Activated CD4-positive, alpha-beta T cell treated with anti-CD3 and anti-CD28 coated beads, Interleukin-2, amount 50 U/mL, for 16 hours (primary cell): ENCODE data around the gene PROM1.

Experiments
- DNase-seq: peaks from one replicate; pipeline ENCODE4 v3.0.0-alpha.2; 2020

Gene PROM1

GRCh38 chr4:16023776-16024408, 59.9 kb downstream of the PROM1 start:
- peak; percentile 50 for DNase-seq

GRCh38 chr4:16021804-16022560, 61.8 kb downstream of the PROM1 start:
- DNase-seq, result no peak

- DNase-seq, result no peak
Measured at GRCh38 chr4:16019649-16020048, 64.2 kb downstream of the PROM1 start.

DNA sequence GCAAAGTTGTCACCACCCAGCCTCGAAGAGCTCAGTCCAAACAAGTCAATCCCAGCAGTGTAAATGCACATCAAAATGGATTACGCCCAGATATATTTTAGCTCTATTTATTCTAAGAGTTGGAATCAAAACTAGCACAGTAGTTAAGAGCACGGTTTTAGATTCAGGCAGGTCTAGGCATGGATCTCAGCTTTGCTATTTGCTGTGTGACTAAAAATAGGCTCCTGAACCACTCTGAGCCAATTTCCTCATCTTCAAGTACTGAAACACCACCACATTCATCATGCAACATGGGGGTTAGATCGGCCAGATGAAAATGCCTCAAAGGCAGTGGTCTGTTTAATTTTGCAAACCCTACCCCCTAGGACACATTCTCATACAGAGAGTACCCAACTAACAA, 65.0 kb downstream of the PROM1 start:
- no peak for DNase-seq

GRCh38 chr4:16018061-16018676, 65.7 kb downstream of the PROM1 start:
- no peak for DNase-seq

DNA sequence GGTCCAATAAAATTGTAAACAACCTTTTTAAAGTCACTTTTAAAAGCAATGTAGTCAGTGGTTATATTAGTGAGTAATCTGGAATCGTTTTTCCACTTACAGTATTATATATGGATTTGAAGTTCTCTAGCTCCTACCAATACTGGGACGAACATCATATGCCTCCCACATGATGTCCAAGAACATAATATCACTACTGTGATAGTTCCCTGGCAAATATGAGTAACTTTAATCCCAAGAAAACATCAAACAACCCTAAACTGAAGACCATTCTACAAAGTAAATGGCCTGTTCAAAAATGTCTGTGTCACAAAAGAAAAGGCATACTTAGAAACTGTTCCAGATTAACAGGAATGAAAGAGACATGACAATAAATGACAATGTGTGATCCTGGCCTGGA, 67.3 kb downstream of the PROM1 start:
- DNase-seq, result no peak

GRCh38 chr4:16011173-16011572, 72.7 kb downstream of the PROM1 start:
- no peak for DNase-seq

DNA sequence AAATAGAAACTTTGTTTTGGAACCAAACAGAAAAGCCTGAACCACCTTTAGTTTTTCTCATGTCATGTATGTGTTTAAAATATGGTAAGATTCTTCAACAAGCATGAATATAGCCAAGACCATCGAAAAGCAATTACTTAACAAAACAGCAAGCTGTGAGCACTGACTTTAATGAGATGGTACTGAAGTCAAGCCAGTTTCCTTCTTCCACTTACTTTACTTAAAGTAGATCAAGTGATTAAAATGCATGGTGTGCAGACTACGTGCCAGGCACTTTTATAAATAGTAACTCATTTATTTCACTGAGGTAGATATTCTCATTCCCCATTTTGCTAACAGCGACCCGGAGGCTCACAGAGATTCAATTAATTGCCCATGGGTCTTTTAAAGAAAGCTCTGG, 74.7 kb downstream of the PROM1 start:
- no peak for DNase-seq

DNA sequence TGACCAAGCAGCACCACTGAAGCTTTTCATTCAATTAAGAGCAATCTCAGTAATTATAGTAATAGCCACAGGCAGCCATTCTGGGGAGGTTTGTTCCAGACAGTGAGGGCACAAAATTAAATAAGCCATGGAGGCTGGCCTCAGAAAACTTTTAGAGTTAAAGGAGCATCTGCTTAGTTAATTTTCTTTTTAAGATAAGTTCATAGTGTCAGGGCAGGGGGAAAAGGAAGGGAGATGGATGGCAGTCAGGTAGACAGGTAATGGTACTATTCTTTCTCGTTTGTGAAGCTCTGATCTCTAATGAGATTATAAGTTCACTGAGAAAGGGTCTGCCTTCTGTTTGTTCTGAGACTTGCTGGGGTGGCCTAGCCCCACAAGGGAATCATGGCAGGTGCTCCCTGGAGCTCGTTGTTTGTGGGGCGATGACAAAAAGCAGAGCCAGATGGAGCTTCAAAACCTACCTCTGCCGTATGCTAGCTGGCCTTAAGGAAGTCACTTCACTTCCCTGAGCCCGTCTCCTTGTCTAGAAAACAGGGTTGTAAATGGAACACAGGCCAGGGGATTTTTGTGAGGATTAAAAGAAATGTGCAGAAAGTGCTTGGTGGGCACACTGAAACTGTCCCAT, 76.2 kb downstream of the PROM1 start:
- DNase-seq, result no peak

- DNase-seq, result no peak
Measured at GRCh38 chr4:16006771-16007446, 76.9 kb downstream of the PROM1 start.

DNA sequence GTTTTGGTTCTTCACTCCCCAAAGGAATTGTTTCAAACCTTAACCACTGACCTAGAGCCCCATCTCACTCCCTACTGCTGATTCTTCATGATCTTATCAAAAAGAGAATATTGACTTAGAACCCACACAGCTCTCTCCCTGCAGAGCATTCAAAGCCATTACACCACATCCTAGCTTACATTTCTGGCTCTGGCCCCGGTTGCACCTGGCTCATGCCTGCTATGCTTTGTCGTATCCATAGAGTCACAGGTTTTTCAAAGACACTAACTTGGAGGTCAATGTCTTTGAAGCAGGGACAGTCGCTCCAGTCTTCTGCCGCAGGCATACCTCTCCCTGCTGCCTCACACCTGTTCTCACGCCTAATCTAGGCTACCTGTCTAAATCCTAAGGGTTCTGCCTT, 78.1 kb downstream of the PROM1 start:
- no peak for DNase-seq

DNA sequence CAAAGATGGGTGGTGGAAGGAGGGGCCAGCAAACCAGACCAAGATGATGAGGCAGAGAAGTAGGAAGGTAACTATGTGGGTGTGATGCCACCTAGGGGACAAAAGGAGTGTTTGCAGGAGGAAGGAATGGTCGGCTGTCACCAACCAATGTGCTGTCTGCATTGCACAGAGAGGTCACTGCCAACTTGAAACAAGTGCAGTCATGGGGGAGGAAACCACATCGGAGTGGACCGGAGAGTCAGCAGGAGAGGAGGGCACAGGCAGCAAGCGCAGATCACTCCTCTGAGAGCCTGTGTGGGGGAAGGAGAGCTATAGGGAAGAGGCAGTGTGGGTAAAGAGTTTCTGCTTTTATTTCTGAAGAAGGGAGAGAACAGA, 82.4 kb downstream of the PROM1 start:
- DNase-seq, result peak; percentile 65

- DNase-seq, result no peak
Measured at GRCh38 chr4:16000708-16001483, 82.9 kb downstream of the PROM1 start.

- peak; percentile 6 for DNase-seq
Measured at GRCh38 chr4:15996773-15997172, 87.0 kb downstream of the PROM1 start.

GRCh38 chr4:15995826-15996225, 88.0 kb downstream of the PROM1 start:
- no peak for DNase-seq

DNA sequence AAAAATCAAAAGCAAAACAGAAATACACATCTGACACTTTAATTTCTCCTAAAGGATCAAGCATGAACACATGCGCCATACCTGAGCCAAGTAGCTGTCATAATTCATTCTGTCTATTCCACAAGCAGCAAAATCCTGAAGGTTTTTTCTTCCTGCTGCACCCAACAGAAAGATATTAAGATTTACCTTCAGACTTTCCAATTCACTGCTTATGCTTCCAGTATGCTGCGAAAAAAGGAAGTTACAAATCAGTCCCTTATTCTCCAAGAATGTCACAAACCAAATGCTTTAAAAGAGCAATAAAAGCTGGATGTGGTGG, 91.7 kb downstream of the PROM1 start:
- no peak for DNase-seq

DNA sequence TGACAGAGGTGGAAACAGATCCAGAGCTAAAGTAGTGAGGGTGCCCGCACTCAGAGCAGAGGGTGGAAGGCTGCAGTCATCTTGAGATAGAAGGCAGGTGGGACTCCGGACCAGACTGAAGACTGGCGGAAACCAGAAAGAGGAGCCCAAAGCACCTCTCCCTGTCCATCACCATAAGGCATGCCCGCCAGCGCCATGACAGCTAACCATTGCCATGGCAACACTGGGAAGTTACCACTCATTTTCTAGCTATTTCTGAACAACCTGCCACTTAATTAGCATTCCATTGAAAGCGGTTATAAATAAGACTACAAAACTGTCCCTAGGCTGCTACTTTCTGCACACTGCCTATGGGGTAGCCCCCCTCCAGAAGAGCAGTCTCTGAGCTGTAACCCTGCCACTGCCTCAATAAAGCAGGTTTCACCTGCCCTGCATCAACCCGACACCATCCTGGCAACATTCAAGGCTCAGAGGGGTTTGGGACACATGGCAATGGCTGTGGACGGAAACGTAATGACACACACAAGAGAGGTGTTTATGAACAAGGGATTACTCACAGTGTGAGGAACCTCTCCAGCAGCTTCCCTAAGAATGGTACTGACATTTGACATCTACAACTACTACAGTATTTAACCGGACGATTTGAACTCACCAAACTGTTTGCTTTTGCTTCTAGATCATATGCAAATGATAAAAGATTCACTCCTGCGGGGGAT, 93.1 kb downstream of the PROM1 start:
- DNase-seq, result no peak

- no peak for DNase-seq
Measured at GRCh38 chr4:15989424-15989823, 94.4 kb downstream of the PROM1 start.

GRCh38 chr4:15988222-15988621, 95.6 kb downstream of the PROM1 start:
- no peak for DNase-seq

DNA sequence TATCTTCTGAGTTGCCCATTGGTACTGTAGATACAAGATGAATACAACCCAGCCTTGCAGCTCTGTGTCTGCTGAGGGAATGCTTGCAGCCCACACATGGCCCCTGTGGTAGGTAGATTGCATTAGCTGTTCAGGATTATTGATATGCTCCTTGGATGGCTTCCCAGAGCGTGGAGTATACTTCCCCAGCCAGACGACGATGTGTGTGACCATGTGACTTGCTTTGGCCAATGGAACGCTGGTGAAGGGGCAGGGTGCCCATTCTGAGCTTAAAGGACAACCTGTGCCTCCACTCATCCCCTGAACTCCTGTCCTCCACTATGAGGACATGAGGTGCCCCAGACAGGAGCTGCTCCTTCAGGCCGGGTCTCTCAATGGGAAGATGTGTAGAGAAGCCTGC, 96.9 kb downstream of the PROM1 start:
- DNase-seq, result no peak

DNA sequence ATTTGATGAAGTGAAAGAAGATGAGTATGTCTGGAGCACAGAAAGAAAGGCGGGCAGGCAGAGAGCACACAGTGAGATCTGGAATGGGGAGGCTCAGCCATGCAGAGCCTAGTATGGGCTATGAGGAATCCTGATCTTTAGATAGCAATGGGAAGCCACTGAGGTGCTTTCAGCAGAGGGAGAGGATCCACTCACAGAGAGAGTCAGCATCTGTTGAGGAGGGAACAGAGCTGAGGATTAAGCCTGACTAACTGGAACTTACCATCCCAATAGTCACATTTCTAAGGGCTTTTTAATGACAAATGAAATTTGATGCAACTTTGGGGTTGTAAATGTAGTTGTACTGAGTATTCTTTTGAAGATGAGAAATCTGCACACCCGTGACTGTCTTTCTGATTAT, 100.2 kb downstream of the PROM1 start:
- no peak for DNase-seq
